Muscle of leg (tissue), 11 donors: ENCODE results near the gene NOLC1. TPM values are rescaled to one million over a fixed set of nuclear protein-coding genes. Genes with fewer than 3 reads are reported as not detected.
"Not testable (repeated sequence)": the region's sequence is repeated elsewhere in the genome, so short reads cannot be mapped to it uniquely, and the experiment has no call there.

Source experiments
- DNase-seq: peaks from one replicate; pipeline ENCODE4 v3.0.0; 2013
- H3K27ac ChIP-seq: one replicate; pipeline ENCODE4 v1.5.1; 2013; ENCODE audit warnings: mild to moderate bottlenecking, low read length, control low read depth
- H3K27me3 ChIP-seq: one replicate; pipeline ENCODE4 v1.6.1; 2013; ENCODE audit warnings: low read length; ENCODE audit not compliant: control insufficient read depth, insufficient read depth
- H3K36me3 ChIP-seq: one replicate; pipeline ENCODE4 v1.6.1; 2013; ENCODE audit warnings: low read length; ENCODE audit not compliant: control insufficient read depth, insufficient read depth
- H3K4me1 ChIP-seq: one replicate; pipeline ENCODE4 v1.6.1; 2013; ENCODE audit warnings: low read length; ENCODE audit not compliant: control insufficient read depth, insufficient read depth
- H3K4me3 ChIP-seq: one replicate; pipeline ENCODE4 v1.5.1; 2013; ENCODE audit warnings: low read length, control low read depth
- H3K9me3 ChIP-seq: replicated peaks from 2 replicates; pipeline ENCODE4 v1.6.1; 2013; ENCODE audit warnings: low read depth, low read length; ENCODE audit not compliant: control insufficient read depth
- WGBS: methylation state at CpG from one replicate; pipeline ENCODE4 v1.1.5; 2013; ENCODE audit warnings: missing lambda C conversion rate; ENCODE audit not compliant: insufficient coverage; 5-methylcytosine and 5-hydroxymethylcytosine counted together
- polyA plus RNA-seq, 8 donors: library from polyadenylated mRNA; unstranded; fragments of 120-200 nt; gene quantifications; one replicate each; pipeline versions ENCODE4 v1.2.1 to v1.2.3, GENCODE V29; 2013; ENCODE audit warnings: inconsistent platforms in 1 of 8, low replicate concordance in 1 of 8; ENCODE audit not compliant: insufficient read length in 8 of 8, insufficient read depth in 1 of 8
- total RNA-seq: library from RNA; stranded (reverse); fragments of 120-200 nt; gene quantifications from one replicate; pipeline ENCODE4 v1.2.4, GENCODE V29; 2013

The NOLC1 gene
- total and polyA plus RNA-seq, 9 donors, result 34.5 to 78.2 (median 67.3) TPM

DNA sequence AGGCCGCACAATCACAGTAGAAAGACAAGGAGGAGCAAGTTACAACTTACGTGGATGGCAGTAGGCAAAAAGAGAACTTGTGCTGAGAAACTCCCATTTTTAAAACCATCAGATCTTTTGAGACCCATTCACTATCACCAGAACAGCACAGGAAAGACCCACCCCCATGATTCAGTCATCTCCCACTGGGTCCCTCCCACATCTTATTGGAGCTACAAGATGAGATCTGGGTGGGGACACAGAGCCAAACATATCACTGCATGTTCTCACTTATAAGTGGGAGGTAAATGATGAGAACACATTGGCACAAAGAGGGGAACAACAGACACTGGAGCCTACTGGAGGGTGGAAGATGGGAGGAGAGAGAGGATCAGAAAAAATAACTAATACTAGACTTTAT, 32.4 kb downstream of the NOLC1 start:
- no CpG with 5 or more reads among the region's 2 CpGs for WGBS
- Histone ChIP-seq H3K9me3 (peaks cover 2% of the 10 kb centered on the region), H3K27ac (no peak overlapping the region), H3K4me3 (no peak overlapping the region), H3K36me3 (no peaks in the 10 kb centered on the region), H3K4me1 (no peaks in the 10 kb centered on the region), H3K27me3 (no peaks in the 10 kb centered on the region)
- DNase-seq, result no peak

DNA sequence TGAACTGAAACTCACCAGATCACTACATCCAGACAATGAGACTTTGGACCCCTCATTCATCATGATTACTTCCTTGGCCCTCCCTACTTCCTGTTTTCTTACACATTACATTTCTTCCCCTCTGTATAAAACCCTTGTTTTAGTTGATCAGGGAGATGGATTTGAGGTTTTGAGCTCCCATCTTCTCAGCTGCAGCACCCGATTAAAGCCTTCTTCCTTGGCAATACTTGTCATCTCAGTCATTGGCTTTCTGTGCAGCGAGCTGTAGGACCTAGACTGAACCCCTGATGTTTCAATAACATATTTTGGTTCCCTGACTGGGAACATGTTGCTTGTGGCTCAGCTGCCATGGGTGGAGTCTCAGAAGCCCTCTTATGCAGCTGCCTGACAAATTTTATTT, 33.1 kb downstream of the NOLC1 start:
- WGBS, result 20% methylated on average over 1 of the region's 2 CpGs
- Histone ChIP-seq H3K4me3 (no peak overlapping the region), H3K27ac (no peak overlapping the region), H3K27me3 (no peaks in the 10 kb centered on the region), H3K4me1 (no peaks in the 10 kb centered on the region), H3K9me3 (peaks cover 2% of the 10 kb centered on the region), H3K36me3 (no peaks in the 10 kb centered on the region)
- DNase-seq, result no peak

DNA sequence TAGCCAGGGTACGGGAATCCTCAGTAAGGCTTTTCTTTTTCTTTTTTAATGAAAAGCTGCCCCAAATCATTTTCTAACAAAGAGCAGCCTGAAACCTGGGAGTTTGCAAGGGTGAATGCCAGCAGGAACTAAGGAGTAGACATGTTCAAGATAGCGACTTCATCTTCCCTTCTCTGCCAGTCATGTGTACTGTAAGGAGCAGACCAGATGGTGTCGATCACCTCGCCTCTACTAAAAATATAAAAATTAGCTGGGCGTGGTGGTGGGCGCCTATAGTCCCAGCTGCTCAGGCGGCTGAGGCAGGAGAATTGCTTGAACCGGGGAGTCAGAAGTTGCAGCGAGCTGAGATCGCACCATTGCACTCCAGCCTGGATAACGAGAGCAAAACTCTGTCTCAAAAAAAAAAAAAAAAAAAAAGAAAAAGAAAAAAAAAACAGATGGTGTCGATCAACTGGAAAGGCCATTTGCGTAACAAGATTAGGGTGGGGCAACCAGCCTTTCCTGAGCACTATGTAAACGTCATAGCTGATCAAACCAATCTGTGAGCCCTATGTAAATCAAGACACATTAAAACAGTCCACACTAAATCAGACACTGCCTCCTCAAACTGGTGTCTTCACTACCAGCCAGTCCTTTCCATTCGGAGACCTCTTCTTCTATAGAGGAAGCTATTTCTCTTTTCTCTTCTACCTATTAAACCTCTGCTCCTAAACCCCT, 33.8 kb downstream of the NOLC1 start:
- H3K9me3 ChIP-seq, result peaks cover 2% of the 10 kb centered on the region
- no peaks in the 10 kb centered on the region for H3K4me1 ChIP-seq
- WGBS, result 61% methylated on average over 4 of the region's 15 CpGs
- H3K27ac ChIP-seq, result no peak overlapping the region
- peak; percentile 32 for DNase-seq
- peak overlapping the region; percentile 3 for H3K4me3 ChIP-seq
- H3K36me3 ChIP-seq, result no peaks in the 10 kb centered on the region
- H3K27me3 ChIP-seq, result no peaks in the 10 kb centered on the region

DNA sequence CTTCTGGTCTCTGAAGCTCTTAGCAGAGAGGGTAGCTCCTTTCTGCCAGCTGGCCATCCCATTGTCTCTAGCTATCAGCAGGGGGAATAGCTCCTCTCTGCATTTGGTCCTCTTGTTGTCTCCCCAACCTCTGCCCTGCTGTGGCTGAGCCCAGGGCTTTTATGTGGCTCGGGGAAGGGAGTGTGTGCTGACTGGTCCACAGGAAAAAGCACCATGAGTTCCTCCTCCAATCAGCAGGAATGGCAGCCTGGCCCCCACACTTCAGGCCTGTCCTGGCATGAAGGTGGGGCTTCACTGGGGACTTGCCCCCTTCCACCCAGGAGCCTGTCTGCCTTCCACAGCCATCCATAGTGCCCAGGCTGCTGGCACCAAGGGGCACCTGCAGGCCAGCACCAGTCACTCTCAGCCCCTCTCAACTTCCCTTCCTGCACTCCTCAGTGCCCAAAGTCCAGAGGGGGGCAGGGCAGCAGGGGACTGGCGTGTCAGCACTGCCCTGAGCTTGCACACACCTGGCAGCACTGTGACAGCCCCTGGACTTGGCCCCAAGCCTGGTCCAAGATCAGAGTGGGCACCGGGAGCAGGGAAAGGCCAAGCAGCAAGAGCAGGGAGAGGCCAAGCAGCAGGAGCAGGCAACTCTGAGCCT, 36.2 kb downstream of the NOLC1 start:
- no peaks in the 10 kb centered on the region for H3K27me3 ChIP-seq
- H3K27ac ChIP-seq, result no peak overlapping the region
- no peak overlapping the region for H3K4me3 ChIP-seq
- DNase-seq, result no peak
- WGBS, result 50% methylated on average over 2 of the region's 3 CpGs
- no peaks in the 10 kb centered on the region for H3K36me3 ChIP-seq
- H3K4me1 ChIP-seq, result no peaks in the 10 kb centered on the region
- peaks cover 9% of the 10 kb centered on the region for H3K9me3 ChIP-seq

DNA sequence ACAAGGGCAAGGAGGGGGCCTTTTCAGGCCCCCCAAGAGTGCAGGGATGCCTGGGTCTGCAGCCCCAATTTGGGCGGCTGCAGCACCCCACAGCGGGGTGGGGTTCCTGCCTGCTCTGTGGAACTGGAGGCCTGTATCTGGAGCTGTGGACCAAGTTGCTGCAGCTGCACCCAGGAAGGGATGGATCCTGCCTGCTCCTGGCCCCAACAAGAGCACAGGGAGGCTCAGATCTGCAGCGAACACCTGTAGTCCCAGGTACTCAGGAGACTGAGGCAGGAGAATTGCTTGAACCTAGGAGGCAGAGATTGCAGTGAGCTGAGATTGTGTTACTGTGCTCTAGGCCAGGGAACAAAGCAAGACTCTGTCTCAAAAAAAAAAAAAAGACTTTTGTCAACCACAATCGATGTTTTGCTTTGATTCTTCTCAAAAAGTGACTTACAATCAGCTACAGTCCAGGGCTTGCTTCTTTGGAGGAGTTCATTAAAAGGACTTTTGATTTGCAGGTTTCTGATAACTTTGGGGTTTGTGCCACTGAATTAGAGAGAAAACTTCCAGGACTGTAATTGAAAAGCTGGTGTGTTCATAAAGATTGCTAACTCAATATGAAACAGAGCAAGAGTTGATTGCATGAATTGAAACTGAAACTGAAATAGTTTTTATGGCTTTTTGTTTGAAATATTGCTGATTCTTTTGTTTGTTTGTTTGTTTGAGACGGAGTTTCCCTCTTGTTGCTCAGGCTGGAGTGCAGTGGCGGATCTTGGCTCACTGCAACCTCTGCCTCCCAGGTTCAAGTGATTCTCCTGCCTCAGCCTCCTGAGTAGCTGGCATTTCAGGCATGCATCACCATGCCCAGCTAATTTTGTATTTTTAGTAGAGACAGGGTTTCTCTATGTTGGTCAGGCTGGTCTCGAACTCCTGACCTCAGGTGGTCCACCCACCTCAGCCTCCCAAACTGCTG, 37.0 kb downstream of the NOLC1 start:
- not testable (repeated sequence) for H3K27me3 ChIP-seq, H3K4me1 ChIP-seq, H3K36me3 ChIP-seq, H3K4me3 ChIP-seq, H3K9me3 ChIP-seq, DNase-seq, H3K27ac ChIP-seq
- 82% methylated on average over 3 of the region's 7 CpGs for WGBS

DNA sequence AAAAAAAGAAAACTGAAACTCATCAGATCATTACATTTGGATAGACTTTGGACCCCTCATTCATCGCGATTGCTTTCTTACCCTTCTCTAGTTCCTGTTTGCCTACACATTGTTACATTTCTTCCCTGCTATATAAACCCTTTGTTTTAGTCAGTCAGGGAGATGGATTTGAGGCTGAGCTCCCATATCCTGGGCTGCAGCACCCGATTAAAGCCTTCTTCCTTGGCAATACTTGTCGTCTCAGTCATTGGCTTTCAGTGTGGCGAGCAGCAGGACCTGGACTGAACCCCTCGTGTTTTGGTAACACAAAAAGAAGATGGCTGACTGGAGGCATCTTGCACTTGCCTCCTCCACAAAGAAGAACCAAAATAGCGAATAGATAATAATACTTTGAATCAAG, 39.8 kb downstream of the NOLC1 start:
- DNase-seq, result no peak
- 83% methylated on average over 2 of the region's 7 CpGs for WGBS
- Histone ChIP-seq H3K4me3 (no peak overlapping the region), H3K4me1 (no peaks in the 10 kb centered on the region), H3K36me3 (no peaks in the 10 kb centered on the region), H3K9me3 (peaks cover 7% of the 10 kb centered on the region), H3K27ac (no peak overlapping the region), H3K27me3 (no peaks in the 10 kb centered on the region)

DNA sequence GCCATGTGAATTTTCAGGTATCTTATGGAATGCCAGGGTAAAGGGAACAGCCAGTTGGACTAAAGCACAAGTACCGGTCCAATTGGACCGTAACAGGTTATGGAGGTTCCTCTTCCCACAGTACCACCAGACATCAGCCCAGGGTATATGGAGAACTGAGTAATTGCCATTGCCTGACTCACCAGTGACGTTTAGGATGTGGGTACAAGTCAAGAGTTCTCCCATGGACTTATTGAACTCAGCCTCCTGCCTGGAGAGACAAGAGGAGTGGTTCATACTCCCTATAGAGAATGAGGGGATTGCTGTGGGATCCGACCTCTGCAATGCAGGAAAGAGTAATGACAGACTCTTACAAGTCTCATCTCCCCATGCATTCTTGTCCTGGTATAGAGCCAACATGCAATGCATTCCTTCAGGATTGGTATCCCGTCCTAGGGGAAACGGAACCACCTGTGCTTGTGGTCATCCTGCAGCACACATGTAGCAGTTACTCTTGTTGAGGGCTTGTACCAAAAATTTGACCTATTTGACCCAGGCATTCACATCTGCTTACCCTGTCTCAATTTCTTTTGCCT, 43.2 kb downstream of the NOLC1 start:
- Histone ChIP-seq H3K27me3 (no peaks in the 10 kb centered on the region), H3K4me1 (no peaks in the 10 kb centered on the region), H3K36me3 (no peaks in the 10 kb centered on the region), H3K4me3 (no peak overlapping the region), H3K27ac (no peak overlapping the region), H3K9me3 (peaks cover 7% of the 10 kb centered on the region)
- no peak for DNase-seq
- 69% methylated on average over 2 of the region's 6 CpGs for WGBS

DNA sequence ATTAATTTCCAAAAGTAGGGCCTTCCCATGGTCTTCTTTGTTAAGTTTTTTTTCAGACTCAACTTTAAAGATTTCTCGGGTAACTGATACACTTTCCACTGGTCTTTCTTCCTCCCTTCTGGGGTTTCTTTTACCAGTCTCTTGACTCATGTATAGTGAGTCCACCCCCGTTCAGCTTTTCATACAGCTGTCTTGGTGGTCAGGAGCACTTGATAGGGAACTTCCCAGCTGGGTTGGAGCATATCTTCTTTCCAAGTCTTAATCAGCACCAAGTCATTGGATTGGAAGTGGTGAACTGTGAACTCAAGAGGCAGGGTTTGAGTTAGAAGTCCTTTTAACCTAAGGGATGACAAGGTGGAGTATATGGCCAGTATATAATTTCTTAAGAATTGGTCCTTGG, 44.7 kb downstream of the NOLC1 start:
- DNase-seq, result no peak
- peaks cover 7% of the 10 kb centered on the region for H3K9me3 ChIP-seq
- no CpG with 5 or more reads among the region's 2 CpGs for WGBS
- H3K4me3 ChIP-seq, result no peak overlapping the region
- H3K4me1 ChIP-seq, result no peaks in the 10 kb centered on the region
- no peak overlapping the region for H3K27ac ChIP-seq
- H3K36me3 ChIP-seq, result no peaks in the 10 kb centered on the region
- no peaks in the 10 kb centered on the region for H3K27me3 ChIP-seq

DNA sequence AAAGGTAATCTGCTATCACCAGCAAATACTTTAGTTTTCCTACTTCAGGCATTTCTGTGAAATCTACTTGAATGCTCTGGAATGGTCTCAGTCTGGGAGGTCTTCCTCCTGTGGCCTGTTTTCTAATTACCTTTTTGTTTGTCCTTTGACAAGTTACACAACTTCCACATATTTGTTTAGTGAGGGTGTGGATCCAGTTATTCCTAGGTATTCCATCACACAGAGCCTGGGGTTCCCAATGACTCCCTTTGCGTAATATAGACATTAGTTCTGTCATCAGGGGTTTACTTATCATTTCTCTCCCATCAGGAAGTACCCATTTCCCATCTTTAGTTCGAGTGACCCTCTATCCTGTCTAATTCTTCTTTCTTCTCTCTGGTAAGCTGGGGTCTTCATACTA, 45.8 kb downstream of the NOLC1 start:
- H3K9me3 ChIP-seq, result peaks cover 4% of the 10 kb centered on the region
- WGBS, result no CpG with 5 or more reads among the region's 2 CpGs
- no peaks in the 10 kb centered on the region for H3K4me1 ChIP-seq
- no peak overlapping the region for H3K27ac ChIP-seq
- H3K36me3 ChIP-seq, result no peaks in the 10 kb centered on the region
- H3K27me3 ChIP-seq, result no peaks in the 10 kb centered on the region
- H3K4me3 ChIP-seq, result no peak overlapping the region
- no peak for DNase-seq
